HG02610 (cell line): ENCODE data around the gene KRTAP19-7.

Experiments used
- ATAC-seq: cut with Tn5 transposase; IDR thresholded peaks from one replicate; pipeline ENCODE4 v1.9.1; 2021; ENCODE audit warnings: mild to moderate bottlenecking, moderate library complexity; ENCODE audit not compliant: unreplicated experiment

Gene KRTAP19-7, protein sequence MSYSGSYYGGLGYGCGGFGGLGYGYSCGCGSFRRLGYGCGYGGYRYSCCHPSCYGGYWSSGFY

GRCh38 chr21:30561264-30561895, at the start of gene KRTAP19-7:
KRTAP19-7 (minus strand) TSS chr21:30561314; CDS start chr21:30561289, 25 bp downstream.
- no peak for ATAC-seq

GRCh38 chr21:30605968-30606367, 44.9 kb upstream of the KRTAP19-7 start:
- no peak for ATAC-seq

- ATAC-seq, result no peak
These were observed 39.7 kb upstream of the KRTAP19-7 start, which contains the start of gene KRTAP22-1 for GRCh38 chr21:30600787-30601186. KRTAP22-1 (plus strand) TSS chr21:30601087.

DNA sequence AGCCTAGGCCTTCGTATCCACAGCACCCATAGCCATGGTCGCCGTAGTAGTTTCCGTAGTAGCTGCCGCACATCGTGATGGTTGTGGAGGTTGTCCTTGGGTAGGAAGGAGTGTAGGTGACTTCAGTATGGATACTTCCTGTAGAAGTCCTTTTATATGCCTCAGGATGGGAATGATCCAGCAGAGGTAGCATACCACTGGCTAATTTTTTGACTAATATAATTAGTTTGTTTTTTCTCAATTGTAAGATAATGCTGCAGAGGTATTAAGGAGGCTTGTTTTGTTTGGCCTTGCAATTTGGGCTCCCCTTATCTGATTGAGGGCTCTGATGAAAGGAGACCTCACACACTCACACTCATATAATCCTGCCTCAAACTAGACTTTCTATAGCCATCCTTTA, 37.7 kb upstream of the KRTAP19-7 start, which contains the start of gene KRTAP6-2:
KRTAP6-2 (minus strand) TSS at position 101 of the 400 bp plus-strand sequence; CDS start at position 73, 28 bp downstream.
- ATAC-seq, result no peak

DNA sequence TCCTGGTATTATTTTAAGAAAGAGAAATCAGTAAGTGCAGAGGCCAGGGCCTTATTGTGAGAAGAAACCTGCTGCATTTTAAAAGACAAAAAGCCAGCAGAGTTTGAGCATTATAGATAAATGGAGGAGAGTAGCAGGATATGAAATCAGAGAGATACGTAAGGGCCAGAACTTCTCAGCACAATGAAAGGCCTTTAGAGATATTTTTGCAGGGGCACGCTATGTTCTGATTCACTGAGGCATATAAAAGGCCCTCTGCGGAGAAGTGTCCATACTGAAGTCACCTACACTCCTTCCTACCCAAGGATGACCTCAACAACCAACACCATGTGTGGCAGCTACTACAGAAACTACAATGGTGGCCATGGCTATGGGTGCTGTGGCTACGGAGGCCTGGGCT, 31.0 kb upstream of the KRTAP19-7 start, which contains the start of gene KRTAP6-3:
KRTAP6-3 (plus strand) TSS at position 301 of the 400 bp plus-strand sequence; CDS start at position 307, 6 bp downstream.
- no peak for ATAC-seq

- ATAC-seq, result no peak
These were observed 29.2 kb upstream of the KRTAP19-7 start, which contains the start of gene KRTAP22-2 for GRCh38 chr21:30590297-30590696. KRTAP22-2 (minus strand) TSS chr21:30590397.

DNA sequence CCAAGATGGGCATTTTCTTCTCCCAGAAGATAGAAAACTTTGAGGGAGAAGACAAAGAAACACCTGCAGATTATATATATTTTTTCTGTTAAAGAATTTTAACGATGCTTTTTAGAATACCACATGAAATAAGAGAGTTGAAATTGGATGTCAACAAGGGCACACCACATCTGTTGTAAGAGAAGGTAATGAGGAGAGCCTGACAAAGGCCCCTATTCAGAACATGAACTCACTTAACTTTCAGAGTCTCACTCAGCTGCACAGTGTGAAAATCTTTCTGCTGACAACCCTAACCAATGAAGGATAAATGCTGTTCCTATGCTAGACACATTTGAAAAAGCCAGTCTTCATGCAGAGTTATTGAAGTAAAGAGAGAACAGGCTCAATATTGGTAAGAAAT, 21.8 kb upstream of the KRTAP19-7 start:
- ATAC-seq, result no peak

GRCh38 chr21:30580132-30580531, 19.0 kb upstream of the KRTAP19-7 start:
- ATAC-seq, result no peak

- ATAC-seq, result no peak
These were observed 18.2 kb upstream of the KRTAP19-7 start for GRCh38 chr21:30579346-30579745.

- no peak for ATAC-seq
These were observed 16.7 kb upstream of the KRTAP19-7 start for GRCh38 chr21:30577766-30578165.

DNA sequence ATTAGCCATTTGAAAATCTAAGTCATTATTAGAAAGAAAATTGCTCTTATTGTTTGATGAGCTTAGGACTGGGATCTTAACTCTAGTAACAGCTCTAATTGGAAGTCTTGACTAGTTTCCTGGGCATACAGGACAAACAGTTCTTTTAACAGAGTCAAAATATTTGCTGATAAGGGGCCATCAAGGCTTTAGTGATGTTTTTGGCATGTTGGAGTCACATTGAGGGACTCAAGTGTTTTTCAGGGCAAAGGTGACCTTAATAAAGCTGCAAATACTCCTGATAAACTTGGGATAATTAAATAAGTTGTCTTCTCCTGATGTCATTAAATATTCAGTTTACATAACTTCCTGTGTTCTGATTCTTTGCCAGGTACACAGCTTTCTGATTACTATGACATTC, 6.5 kb upstream of the KRTAP19-7 start:
- no peak for ATAC-seq

- ATAC-seq, result no peak
These were observed 2.5 kb upstream of the KRTAP19-7 start for GRCh38 chr21:30563630-30564029.

DNA sequence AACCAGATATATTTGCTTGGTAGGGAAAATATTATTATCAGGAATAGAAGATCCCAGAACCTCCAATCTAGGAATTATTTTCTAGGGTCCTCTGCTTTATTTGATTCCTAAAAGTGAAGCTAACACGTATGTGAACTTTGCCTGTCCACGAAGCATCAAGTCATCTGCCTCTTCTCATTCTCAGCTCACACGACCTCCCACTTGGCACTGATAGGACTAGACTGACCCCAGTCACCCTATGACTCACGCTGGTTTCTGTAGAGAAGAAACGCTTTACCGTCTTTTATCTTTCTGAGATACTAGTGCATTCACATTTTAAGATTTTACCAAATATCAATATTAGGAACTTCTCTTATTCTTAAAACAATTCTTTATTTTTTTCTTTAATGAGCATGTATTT, 2.0 kb upstream of the KRTAP19-7 start:
- ATAC-seq, result no peak

GRCh38 chr21:30561957-30562356, 843 bp upstream of the KRTAP19-7 start:
- no peak for ATAC-seq

DNA sequence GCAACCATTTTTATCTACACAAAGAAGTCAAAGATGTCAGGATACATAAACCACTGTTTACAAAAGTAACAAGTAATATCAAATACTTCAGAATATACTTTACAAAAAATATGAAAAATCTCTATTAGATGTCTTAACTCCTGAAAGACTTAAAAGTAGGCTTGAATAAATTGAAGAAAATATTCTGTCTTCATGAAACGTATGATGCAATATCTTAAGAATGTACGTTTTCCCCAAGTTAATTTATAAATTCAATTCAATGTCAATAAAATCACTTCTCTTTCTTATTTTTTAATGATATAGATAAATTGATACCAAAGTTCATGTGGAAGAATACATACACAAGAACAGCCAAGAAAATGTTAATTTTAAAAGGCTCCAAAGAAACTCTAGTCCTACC, 6.0 kb downstream of the KRTAP19-7 start:
- ATAC-seq, result no peak

DNA sequence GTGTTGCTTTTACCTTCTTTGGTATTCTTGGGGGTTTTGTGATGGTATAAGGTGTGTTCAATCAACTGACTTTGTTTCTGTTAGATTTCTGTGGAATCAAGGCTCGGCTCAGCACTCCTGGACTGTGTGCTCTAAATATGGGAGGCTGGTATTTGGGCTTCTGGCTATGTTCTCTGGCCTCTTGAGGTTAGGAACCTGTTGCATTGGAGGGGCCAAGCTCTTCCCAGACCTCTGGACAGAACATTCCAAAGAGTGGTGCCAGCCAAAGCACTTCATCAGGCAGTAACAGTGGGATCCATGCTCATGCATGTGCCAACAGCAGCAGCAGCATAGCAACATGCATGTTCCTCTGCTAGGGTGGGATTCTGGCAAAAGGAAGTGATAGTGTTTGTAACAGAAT, 8.3 kb downstream of the KRTAP19-7 start:
- no peak for ATAC-seq

DNA sequence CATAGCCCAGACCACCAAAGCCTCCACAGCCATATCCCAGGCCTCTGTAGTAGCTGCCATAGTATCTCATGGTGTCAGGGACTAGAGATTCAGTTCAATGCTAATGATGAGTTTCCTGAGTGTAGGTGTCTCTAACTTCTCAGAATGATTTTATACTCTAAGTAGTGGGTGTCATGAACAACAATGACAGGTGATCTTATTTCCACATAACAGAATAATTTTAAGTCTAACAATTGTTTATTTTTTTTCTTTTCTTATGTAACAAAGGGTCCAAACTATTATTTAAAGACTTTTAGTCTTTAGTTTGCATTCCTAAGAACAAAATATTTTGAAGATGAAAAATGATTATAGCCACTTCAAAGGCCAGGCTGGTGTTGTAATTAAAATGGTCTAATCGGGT, 19.4 kb downstream of the KRTAP19-7 start, which contains the start of gene KRTAP19-6:
KRTAP19-6 (minus strand) TSS at position 101 of the 400 bp plus-strand sequence; CDS start at position 70, 31 bp downstream.
- no peak for ATAC-seq

DNA sequence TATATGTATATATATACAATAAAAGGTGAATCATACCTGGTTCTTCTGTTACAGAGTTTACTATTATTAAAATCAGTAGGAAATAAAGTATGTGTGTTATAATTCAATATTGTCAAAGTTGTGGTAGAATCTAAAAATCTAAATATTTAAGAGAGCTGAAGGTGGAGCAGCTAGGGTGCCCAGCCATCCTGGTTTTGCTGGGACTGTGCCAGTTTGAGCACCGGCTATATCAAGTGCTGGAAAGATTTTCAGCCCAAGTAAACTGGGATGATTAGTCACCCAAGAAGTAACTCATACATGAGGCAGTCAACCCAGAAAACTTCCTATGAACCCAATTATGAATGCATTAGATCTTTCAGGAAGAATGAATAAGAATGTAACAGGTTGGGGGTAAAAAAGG, 42.2 kb downstream of the KRTAP19-7 start:
- ATAC-seq, result no peak

DNA sequence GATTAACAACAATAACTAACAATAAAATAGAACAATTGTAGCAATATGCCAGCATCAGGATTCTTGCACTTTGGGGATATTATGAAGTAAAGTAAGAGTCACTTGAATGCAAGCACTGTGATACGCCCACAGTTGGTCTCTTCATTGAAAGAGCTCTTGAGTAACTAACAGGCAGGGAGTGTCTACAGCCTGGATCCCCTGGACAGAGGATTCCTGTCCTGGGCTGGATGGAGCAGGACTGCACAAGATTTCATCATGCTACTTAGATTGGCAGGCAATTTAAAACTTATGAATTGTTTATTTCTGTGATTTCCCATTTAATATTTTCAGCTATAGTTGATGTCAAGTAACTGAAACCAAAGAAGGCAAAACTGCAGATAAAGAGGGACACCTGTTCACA, 45.4 kb downstream of the KRTAP19-7 start:
- no peak for ATAC-seq
